IPS-18c (cell line): Measurements from ENCODE around the gene SNX20.

ENCODE experiments used
- H3K4me3 ChIP-seq: 2 replicates; pipeline ENCODE4 v1.7.0; 2013; ENCODE audit warnings: low read depth, mild to moderate bottlenecking, low read length, moderate library complexity; ENCODE audit not compliant: insufficient read depth
- H3K9me3 ChIP-seq: one replicate; pipeline ENCODE4 v1.6.1; 2013; ENCODE audit warnings: mild to moderate bottlenecking, low read length, moderate library complexity; ENCODE audit not compliant: control insufficient read depth, insufficient read depth

The SNX20 gene

DNA sequence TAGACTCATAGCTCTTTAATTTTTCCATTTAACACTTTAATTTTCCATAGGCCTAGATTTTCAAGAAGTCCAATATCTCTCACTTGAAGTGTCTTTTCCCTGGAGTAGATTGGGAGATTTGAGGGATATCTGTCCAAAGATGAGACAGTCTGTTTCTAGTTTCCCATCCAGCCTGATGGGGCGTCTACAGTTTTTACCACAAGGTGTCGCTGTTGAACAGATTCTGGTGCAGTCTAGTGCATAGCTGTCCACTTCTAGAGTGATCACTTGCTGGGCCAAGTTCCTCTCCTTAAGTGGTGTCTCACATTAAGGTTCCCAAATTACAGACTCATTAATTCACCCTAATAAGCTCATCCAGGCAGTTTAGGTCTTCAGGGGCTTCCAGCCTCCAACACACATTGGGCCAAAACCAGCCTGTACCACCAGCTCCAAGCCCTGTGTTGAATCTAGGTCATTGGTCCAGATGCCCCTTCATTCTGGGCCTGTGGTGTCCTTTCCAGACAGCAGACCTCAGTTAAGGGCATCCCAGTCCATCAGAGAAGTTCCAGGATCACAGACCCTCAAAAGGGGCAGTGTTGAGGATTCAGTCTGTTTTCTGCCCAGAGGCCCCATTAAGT, 9.4 kb downstream of the SNX20 start:
- H3K9me3 ChIP-seq, result peaks cover 4% of the 10 kb centered on the region
- H3K4me3 ChIP-seq, result no peak overlapping the region

- Histone ChIP-seq H3K4me3 (no peak overlapping the region), H3K9me3 (peaks cover 4% of the 10 kb centered on the region)
Measured at GRCh38 chr16:50670476-50670875, 10.6 kb downstream of the SNX20 start.

GRCh38 chr16:50669741-50670140, 11.4 kb downstream of the SNX20 start:
- no peak overlapping the region for H3K4me3 ChIP-seq
- H3K9me3 ChIP-seq, result peaks cover 4% of the 10 kb centered on the region

- Histone ChIP-seq H3K4me3 (no peak overlapping the region), H3K9me3 (peaks cover 4% of the 10 kb centered on the region)
Measured at GRCh38 chr16:50668368-50669008, 12.6 kb downstream of the SNX20 start.

DNA sequence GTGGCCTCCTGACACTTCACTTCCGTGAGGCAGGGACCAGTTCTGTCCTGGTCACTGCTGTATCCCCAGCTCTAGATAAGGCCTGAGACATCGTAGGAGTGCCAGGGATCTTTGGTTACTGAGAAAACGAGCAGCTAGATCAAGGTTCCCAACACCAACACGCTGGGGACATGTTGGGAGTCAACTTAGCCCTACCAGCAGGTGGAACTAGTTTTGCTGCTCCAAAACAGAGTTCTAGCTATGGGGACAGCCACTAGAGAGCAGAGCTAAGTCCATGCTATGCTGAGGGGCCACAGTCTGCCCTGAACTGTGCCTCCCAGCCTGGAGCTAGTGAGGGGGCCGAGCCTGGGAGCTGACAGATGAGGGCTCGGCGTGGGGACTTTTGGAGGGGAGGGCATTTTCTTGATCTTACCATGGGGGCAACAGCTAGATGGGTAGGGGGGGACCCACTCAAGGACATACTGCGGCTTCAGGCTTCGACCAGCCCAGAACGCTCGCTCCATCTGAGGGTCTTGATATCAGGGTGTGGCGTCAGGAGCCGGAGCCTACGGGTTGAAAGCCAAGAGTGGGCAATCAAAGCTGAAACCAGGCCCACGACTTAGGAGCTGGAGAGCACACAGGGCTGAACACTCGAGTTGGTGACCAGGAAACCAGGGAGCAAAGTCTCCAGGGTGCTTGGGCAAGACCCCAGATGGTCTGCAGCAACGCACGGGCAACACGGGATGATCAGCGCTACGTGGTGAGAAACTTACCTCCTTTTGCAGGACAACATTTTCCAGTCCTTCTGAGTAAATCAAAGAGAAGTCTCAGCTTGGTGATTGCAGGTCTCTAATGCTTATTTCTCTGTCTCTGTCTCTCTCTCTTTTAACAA, 13.4 kb downstream of the SNX20 start:
- peaks cover 2% of the 10 kb centered on the region for H3K9me3 ChIP-seq
- H3K4me3 ChIP-seq, result no peak overlapping the region

- Histone ChIP-seq H3K9me3 (peaks cover 2% of the 10 kb centered on the region), H3K4me3 (no peak overlapping the region)
Measured at GRCh38 chr16:50666658-50667496, 14.2 kb downstream of the SNX20 start.

- H3K4me3 ChIP-seq, result peak overlapping the region; percentile 42; the same call in 1 of the 2 replicates
- no peaks in the 10 kb centered on the region for H3K9me3 ChIP-seq
Measured at GRCh38 chr16:50665128-50665878, 15.8 kb downstream of the SNX20 start.

DNA sequence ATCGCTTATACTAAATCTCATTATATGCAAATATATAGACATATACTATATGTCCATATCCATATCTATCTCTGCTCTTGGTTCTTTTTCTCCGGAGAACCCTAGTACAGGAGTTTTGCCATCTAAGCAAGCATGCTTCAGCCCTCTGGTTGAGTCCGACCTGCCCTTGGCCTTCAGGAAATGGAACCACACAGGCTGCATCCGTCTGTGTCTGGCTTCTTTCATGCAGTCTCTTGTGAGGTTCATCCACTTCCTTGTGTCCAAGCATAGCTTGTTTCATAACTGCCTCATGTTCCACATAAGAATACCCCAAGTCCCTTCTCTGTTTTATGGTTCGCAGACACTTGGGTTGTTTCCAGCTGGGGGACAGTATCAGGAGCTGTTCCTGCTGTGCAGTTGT, 16.8 kb downstream of the SNX20 start:
- no peaks in the 10 kb centered on the region for H3K9me3 ChIP-seq
- H3K4me3 ChIP-seq, result no peak overlapping the region

DNA sequence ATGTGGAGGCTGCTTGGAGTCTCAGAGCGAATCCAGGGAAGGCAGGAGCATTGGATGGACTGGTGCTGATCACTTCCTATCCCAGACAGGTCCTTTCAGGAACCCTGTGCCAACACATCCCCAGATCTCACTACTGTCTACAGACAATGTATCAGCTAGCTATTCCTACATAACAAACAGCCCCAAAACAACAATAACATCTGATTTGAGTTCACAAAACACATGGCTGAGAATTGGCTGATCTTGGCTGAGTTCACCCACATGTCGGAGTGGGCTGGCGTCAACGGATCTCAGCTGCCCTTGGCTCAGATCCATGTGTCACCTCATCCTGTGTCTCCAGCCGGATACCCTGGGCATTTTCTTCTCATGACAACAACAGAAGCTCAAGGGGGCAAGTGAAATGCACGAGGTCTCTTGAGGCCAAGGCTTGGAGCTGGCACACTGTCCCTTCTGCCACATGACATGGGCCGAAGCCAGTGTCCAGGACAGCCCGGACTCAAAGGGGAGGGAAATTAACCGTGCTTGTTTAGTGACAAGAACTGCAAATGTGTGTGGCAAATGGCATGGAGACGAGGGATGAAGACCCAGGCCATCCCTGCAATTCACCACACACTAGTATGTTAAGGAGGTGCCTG, 18.7 kb downstream of the SNX20 start:
- no peaks in the 10 kb centered on the region for H3K9me3 ChIP-seq
- H3K4me3 ChIP-seq, result no peak overlapping the region

DNA sequence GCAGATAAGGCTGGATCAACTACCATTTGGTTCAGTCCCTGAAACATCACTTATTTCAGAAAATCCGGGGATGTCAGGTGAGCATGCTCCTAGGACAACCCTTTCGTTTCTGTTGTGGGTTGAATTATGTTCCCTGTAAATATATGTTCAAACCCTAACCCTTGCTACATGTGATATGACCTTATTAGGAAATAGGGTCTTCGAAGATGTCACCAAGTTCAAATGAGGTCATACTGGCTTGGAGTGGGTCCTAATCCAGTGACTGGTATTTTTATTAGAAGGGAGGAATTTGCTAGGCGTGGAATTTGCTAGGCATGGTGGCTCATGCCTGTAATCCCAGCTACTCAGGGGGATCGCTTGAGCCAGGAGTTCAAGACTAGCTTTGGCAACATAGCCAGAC, 21.3 kb downstream of the SNX20 start:
- no peaks in the 10 kb centered on the region for H3K9me3 ChIP-seq
- H3K4me3 ChIP-seq, result no peak overlapping the region

- no peaks in the 10 kb centered on the region for H3K9me3 ChIP-seq
- H3K4me3 ChIP-seq, result no peak overlapping the region
Measured at GRCh38 chr16:50657241-50657640, 23.9 kb downstream of the SNX20 start.

DNA sequence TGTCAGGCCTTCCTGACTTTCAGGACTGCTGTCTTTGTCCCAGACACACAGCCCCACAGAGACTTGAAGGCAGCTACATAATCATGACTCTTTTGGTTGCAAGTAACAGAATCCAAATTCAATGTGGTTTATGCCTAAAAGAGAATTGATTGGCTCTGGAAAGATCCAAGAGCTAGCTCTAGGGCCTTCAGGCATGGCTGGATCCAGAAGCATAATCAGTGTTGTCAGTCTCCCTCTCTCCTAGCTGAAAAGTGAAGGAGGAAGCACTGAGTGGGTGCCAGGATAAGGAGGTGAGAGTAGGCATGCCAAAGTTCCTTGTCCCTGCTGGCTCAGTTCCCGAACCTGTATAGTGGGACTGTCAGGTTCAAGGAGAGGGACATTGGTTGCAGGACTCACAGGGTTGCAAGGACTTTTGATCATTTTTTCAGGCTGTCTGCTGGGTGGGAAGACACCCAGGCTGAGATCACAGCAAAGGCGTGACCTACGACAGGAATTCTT, 25.5 kb downstream of the SNX20 start:
- H3K4me3 ChIP-seq, result no peak overlapping the region

DNA sequence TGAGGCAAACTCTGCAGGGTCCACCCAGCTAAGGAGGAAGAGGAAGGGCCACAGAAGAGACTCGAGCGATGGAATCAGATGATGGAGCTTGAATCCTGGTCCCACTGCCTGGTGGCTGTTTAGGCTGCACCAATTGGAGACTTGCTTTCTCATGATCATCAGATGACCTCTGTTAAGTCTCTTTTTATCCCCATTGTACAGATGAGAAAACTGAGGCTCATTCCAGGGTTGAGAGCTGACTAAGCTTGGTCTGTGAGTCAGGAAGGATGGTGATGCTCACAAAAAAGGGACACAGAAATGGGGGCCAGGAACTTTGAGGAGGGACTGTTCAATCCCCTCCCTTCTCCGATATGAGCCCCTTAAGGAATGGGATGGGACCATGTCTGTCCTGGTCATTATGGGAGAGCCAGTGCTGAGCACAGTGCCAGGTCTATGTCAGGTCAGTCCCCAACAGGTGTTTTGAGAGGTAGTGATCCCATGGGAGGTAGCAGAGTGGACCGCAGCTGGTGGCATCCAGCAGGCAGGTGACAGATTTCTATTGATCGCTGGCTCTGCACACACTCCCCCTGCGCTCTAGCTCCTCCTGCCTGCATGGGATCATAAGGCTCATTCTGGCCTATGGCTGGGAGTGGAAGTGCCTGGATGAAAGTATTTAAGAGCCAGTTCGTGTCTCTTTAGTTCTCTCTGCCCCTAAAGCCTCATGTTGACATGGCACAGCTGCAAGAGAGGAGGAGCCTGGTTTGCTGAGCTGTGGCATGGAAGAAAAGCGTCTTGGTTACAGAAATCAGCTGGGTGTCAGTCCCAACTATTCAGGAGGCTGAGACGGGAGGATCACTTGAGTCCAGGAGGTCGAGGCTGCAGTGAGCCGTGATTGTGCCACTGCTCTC, 27.2 kb downstream of the SNX20 start:
- no peaks in the 10 kb centered on the region for H3K9me3 ChIP-seq
- H3K4me3 ChIP-seq, result no peak overlapping the region

More for the DNA sequence above, 25.5 kb downstream of the SNX20 start:
- no peaks in the 10 kb centered on the region for H3K9me3 ChIP-seq

- H3K4me3 ChIP-seq, result no peak overlapping the region
- H3K9me3 ChIP-seq, result no peaks in the 10 kb centered on the region
Measured at GRCh38 chr16:50652836-50653425, 28.2 kb downstream of the SNX20 start.

DNA sequence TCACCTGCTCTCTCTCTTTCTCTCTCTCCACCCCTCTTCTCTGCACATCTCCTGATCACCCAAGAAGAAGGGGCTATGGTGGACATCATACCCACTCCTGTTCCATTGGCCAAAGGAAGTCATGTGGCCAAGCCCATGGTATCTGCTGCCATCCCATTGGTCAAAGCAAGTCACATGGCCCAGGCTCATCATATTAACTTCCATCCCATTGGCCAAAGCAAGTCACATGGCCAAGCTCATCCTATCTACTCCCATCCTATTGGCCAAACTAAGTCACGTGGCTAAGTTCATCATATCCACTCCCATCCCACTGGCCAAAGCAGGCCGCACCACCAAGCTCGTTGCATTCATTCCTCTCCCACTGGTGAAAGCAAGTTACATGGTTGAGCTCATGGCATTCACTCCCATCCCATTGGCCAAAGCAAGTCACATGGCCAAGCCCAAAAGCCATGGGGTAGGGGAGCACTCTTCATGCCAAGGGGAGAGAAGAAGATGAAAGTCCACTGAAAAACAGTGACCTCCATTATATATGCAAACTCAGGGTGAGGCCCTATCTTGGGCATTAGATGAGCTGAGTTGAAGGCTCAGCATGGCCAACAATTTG, 29.2 kb downstream of the SNX20 start:
- H3K9me3 ChIP-seq, result no peaks in the 10 kb centered on the region
- no peak overlapping the region for H3K4me3 ChIP-seq
